Medulla oblongata (tissue), 1 donor: Measurements from ENCODE around the gene HAGH.
"Not testable (repeated sequence)": the region's sequence is repeated elsewhere in the genome, so short reads cannot be mapped to it uniquely, and the experiment has no call there.

Experiments
- DNase-seq: peaks from one replicate; pipeline ENCODE4 v3.0.0-alpha.2; 2015; ENCODE audit errors: extremely low spot score

Gene HAGH

DNA sequence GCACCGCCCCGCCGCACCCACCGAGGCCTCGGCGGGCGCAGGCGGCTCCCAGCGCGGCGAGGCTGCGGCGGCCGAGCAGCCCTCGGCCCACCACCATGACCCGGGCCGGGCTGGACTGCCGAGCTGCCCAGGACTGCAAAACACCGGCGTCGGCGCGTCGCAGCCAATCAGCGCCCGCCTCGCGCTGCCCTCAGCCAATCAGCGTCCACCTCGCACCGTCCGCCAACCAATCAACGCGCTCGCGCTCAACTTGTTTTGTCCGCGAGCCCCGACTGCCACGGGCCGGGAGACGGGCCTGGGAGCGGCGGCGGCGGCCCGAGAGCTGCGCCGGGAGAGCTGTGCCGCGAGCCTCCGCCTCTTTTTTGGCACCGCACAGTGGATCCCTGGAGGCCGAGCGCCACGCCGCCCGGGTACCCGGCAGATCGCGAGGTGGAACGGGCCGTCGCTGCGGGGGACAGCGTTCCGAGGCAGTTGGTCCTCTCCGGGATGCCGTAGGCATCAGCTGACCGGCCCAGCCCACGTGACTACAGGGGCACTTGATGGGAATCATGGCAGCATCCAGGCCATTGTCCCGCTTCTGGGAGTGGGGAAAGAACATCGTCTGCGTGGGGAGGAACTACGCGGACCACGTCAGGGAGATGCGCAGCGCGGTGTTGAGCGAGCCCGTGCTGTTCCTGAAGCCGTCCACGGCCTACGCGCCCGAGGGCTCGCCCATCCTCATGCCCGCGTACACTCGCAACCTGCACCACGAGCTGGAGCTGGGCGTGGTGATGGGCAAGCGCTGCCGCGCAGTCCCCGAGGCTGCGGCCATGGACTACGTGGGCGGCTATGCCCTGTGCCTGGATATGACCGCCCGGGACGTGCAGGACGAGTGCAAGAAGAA is at the start of gene HAGH, which contains the start of gene FAHD1:
HAGH (minus strand) TSS at position 135 of the 883 bp plus-strand sequence; CDS start at position 97, 38 bp downstream.
FAHD1 (plus strand) TSS at position 516 of the 883 bp plus-strand sequence; CDS start at position 549, 33 bp downstream.
- DNase-seq: peak; percentile 93

DNA sequence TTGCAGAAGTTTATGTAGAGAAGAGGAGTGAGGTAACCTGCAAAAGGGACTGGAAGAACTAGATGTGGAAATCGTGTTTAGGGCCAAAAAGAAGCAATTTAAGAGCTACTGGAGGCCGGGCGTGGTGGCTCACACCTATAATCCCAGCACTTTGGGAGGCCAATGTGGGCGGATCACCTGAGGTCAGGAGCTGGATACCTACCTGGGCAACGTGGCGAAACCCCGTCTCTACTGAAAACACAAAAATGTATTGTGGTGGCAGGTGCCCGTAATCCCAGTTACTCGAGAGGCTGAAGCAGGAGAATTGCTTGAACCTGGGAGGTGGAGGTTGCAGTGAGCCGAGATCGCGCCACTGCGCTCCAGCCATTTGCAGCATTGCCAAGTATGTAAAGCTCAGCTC is 49.4 kb upstream of the HAGH start:
- DNase-seq: not testable (repeated sequence)

DNA sequence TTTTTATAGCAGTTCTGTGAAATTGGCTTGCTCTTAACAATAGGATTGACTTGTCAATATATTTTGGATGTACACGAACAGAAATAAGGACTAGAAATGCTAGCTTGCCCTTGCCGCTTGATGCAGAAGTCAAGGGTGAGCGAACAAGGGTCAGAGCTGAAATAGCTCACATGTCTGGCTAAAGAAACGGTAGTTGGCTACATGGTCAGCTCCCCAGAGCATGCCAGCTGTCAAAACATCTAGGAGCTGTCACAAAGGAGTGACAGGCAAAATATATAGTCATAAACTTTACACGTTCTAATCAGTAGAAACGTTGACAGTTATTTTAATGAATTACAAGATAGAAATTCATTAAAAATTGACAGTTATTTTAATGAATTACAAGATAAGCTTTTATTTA is 48.2 kb upstream of the HAGH start:
- DNase-seq: no peak

DNA sequence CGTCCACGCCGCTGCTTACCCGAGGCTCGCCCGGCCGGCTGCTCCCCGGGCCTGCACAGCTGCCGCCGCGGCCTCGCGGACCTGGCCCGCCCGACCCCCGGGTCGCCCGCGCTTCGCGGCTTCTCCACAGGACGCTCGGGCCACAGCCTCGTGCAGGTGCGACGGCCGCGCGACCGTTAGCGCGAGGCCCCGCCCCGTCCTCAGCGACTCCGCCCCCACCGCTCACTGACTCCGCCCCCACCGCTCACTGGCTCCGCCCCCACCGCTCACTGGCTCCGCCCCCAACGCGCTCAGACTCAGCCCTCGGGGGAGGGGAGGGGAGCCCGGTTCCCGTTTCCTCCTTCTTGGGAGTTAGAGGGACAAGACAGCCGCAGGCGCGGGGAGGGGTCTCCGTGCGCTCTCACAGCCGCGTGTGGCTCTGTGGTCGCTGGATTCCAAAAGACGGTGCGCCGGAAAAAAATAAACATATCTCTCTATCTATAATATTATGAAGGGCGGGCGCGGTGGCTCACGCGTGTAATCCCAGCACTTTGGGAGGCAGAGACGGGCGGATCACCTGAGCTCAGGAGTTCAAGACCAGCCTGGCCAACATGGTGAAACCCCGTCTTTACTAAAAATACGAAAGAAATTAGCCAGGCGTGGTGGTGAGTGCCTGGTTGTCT is 45.5 kb upstream of the HAGH start, which contains the start of gene MEIOB:
MEIOB (minus strand) TSS at position 191 of the 662 bp plus-strand sequence. CDS start 3,989 bp downstream, outside the sequence.
- no peak for DNase-seq

DNA sequence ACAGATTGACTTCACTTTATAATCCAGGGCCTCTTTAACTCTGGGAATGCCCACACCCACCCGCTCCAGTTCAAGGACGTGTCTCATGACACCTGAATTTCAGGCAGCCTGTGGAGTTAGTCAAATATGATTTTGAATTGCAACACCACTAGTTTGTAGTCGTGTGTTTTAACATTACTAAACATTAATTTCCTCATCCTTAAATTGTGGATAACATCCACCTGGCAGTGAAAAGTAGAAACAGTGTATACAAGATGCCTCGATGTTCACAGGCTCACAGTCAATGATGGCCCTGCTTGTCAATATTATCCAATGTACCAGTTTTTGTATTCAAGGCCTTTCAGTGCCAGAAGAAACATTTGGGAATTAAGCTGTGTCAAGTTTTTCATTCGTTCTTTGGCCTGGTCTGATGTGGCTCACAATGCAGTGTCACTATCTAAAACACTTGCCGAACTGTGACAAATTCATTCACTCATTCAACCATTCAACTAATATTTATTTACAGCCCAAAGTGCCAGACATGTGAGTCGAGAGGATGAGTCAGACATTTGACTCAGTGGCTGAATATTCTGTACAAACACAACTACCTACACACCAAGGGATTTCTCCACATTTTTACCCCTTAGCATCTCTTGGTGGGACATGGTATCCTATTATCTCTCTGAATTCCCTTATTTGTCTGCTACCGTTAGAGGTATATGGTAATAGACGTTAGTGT is 43.9 kb upstream of the HAGH start:
- DNase-seq: no peak

DNA sequence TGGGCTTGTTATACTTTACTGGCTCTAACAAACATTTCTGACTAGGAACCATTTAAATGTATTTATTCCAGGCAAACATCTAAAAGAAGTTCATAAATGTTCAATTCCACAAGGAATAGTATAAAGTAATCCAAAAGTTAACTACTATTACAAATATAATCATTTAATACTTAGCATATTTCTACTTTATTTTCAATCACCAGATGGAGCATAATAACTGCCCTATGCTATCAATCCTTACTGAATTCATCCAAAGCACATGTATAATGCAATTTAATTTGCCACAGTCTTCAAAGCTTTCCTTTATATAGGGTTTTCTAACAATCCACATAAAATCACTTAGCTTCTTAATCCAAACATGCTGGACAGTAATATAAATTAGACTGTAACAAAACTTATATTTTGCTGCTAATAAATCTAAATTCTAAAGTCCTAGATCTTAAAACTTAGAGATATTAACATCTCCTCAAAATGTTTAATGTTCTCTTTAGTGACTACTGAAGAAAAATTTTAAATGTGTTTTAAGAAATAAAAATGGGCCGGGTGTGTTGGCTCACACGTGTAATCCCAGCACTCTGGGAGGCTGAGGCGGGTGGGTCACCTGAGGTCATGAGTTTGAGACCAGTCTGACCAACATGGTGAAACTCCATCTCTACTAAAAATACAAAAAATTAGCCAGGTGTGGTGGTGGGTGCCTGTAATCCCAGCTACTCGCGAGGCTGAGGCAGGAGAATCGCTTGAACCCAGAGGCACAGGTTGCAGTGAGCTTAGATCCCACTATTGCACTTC is 39.5 kb upstream of the HAGH start:
- no peak for DNase-seq

DNA sequence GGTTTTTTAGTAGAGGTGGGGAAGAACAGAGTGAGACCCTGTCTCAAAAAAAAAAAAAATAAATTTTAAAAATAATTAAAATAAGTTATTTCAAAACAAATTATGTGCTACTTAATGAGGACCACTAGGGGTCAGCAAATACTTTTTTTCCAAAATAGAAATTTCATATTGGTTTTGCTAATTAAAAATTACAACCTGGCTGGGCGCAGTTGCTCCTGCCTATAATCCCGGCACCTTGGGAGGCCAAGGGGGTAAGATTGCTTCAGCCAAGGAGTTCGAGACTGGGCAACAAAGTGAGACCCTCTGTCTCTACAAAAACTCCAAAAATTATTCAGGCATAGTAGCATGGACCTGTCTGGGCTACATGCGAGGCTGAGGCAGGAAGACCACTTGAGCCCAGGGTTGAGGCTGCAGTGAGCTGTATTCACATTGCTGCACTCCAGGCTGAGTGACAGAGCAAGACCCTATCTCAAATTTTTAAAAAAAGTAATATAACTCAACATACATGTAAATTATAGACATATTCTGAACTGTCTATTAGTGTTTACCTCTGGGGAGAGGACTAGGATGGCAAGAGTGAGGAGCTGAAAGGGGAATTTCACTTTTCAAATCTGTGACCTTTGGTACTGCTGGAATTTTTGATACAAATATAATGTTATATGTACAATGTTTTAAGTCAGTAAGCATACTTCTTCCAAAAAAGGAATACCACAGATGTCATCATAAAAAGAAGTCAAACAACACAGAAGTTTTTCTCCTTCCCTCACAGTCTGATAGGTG is 37.2 kb upstream of the HAGH start:
- peak; percentile 20 for DNase-seq

DNA sequence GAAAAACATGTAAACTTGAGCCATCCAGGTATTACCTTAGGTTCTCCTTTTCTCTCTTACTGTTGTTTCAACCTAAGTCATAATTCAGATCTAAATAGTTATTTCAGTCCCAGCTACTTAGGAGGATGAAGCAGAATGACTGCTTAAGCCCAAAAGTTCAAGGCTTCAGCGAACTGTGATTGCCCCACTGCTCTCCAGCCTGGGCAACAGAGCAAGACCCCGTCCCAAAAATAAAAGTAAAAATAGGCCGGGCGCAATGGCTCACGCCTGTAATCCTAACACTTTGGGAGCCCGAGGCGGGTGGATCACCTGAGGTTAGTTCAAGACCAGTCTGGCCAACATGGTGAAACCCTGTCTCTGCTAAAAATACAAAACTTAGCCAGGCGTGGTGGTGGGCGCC is 35.8 kb upstream of the HAGH start:
- DNase-seq: no peak

DNA sequence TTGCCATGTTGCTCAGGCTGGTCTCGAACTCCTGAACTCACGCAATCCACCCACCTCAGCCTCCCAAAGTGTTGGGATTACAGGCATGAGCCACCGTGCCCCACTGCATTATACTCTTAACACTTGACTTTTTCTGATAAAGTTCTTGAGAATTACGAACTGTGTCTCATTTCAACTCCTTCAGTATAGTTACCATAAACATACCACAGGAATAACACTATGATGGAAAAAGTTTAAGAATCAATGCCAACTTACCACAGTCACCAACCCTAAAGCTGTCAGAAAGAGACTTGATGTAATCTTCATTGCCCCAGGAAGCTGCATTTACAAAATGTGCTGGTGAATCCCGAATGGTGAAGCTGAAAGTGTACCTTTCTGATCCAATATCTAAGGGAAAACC is 35.1 kb upstream of the HAGH start:
- no peak for DNase-seq

DNA sequence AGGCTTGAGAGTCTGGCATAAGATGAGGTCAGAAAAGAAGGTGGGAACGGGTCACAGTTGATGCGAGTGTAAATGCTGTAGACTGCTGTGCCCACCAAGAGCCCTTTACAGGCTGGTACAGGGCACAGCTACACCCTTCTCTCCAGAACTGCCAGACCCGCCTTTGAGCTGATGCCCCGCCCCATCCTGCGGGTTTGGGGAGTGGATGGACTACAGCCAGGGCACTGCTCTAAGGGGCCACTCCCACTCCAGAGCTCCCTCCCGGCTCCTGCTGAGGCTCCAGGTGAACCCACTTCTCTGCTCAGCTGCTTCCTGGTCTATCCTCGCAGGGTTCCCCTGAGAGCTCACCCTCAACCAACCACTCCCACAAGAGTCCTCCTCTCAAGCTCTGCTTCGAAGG is 33.0 kb upstream of the HAGH start:
- DNase-seq: no peak

DNA sequence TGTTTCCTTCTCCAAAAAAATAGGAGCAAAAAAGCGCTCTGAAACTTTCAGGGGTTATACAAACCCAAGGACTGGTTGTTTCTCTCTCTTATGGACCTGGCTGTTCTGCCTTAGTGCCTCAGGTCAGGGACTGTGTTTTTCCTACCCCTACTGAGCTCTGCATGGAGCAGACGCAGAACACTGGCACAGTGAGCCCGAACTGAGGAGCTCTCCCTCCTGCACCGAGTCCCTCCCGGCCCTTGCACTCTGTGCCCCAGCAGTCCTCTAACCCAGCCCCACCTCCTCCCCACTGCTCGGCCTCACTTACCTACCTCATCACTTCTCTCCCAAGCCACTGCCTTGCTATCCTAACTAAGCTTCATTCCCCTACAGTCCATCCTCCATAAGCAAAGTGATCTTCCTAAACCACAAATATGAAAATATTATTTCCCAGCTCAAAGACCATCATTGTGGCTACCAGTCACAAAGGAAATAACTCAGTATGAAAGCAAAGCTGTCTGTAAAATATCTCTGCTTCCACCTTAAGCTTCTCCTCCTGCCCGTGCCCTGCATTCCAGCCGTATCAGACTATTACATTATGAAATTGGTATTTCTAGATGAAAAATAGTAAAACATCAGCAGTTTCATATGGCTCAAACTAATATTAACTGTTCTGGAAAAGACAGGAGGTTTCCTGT is 31.7 kb upstream of the HAGH start:
- DNase-seq: no peak

DNA sequence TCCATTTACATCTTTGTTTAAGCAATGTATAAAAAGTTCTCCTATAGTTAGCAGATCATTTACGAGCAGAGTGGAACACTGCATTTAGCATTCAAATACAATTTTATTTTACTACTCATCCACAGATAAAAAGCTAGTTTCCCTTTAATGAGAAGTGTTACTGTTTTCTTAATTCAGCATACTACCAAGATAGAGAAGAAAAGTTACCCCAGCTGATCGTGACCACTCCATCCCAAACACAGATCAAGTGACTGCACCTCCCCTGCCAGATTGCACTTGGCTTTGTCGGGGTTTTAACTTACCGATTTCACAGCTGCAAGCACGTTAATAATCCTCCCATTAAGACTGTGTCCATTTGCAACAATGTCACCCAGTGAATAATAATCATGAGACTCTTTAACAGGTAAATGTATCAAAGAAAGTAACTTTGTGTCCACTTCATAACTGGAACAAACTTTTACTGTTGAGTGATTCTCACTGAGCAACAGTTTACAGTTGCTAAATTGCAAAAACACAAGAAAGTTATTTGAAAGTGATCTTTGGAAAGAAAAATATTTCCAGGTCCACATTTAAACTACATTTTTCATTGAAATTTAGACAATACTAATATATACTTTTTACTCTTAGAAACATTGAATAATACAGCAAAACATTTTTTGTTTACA is 30.9 kb upstream of the HAGH start:
- no peak for DNase-seq

DNA sequence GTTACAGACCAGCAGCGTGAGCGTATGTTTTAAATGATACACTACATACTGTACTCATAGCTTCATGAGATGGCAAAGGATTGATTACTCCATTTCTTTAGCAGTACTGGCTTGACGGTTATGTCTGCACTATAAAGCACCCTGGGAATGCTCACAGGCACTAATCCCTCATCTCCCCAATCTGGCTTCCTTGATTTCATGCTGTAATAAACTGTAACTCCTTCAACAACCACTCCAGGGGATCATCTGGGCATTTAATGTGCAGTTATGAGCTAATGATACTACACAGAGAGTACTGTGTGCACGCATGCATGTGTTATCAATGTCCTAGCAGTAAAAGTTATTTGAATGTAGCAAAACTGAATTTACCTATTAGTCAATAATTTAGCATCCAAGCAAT is 25.2 kb upstream of the HAGH start:
- DNase-seq: no peak

DNA sequence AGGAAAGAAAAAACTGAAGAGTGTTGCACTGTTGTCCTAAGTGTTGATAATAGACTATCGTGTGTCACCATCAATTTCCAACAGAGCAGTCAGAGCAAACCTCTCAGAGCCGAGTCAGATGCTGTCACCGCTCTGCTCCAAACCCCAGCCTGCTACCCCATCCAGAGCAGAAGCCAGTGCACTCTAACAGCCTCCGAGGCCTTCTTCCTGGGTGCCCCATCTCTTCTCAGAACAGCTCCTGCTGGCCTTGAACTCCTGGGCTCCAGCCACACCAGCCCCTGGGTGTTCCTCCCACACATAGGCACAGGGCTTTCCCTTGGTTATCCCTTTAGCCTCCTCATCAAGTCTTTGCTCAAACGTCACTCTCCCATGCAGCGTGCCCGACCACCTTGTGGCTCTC is 24.4 kb upstream of the HAGH start:
- no peak for DNase-seq

DNA sequence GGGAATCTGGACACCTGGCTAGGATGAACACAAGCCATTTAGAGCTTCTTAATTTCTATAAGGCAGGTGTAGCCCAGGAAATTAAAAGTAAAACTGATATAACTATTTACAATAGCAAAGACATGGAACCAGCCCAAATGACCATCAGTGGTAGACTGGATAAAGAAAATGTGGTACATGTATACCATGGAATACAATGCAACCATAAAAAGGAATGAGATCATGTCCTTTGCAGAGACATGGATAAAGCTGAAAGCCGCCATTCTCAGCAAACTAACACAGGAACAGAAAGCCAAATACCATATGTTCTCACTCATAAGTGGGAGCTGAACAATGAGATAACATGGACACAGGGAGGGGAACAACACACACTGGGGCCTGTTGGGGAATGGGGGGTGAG is 19.8 kb upstream of the HAGH start:
- DNase-seq: no peak

DNA sequence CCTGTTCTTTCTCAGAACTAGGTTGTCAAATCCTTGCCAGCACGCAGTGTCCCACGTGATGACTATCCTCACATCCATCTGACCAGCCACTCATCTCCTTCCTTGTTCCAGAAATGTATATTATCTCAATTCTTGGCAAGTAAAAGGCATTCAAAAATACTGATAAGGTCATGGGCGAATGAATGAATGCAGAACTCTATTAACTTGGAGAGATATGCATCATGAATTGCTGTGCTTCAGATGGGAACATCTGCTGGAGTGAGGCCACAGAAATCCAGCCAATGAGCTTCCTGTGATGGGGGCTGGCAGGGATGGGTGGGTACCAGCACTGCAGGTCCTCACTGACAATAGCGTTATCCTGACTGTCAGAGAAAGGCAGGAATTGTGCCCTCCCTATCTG is 19.4 kb upstream of the HAGH start:
- DNase-seq: no peak

DNA sequence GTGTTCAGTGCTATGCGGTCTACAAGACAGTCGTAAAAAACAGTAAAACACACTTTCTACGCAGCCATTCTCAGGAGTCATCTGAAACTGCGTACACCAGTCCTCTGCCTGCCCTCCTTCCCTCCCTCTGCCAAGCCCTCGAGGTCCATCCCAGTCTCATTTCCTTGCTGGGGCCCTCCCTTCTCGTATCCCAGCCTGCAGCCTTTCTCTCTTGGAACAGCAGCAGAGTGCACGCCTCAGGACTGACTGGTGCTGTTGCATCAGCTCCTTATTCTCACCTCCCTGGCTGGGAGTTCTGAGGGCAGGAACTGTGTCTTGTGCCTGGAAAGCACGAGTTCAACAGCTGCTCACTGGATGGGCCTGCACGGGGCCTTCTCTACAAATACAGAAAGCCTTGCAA is 12.9 kb upstream of the HAGH start:
- no peak for DNase-seq

DNA sequence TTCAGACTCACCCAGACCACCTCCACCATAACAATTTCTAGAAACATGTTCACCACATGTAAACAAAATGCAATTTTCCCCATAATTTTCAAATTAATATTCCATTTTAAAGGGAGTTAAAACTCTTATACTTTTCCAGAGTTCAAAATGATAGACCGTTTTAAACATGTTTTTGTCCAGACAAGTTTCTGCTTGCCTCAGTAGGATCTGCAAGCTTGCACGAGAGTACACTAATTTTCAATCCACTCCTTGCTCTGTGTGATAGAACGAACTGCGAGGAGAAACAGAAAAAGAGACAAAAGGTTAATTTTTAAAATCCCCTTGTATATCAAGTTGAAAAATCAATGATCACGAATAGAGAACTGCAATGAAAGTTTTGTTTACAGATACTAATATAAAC is 7.5 kb upstream of the HAGH start:
- DNase-seq: no peak

DNA sequence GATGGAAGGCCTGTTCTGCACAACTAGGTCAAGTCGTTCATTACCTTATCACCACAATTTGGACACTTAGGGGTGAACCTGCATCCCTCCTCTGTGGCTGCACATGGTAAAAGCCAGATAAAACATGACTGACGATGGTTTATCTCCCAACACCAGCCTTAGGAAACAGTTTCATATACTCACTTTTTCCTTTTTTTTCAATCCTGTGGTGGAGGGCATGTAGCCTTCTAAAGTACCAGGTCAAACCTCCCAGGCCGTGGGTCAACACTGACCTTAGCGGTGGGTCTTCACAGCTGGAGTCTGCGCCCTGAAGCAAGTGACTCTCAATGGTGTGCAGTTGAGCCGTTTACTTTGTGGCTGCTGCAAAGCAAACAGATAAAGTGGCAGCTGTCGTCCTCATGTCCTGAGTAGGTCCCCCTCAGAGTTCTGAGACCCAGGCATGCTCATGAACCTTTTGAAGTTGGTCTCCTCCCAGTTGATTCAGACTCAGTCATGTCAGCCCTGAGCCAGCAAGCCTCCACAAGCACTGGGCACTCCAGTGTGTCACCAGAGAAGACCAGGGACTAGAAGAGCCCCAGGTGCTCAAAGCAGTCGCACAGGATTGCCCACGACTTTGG is 6.3 kb upstream of the HAGH start:
- no peak for DNase-seq
